Spleen (tissue), 7 donors: ENCODE measurements around the gene NSD2.

Experiments used
- CTCF ChIP-seq, 11 experiments: fragments of 200-600 bp in 7 of 11; fragments of 450-650 bp in 4 of 11; sonication (generic) in 4 of 11; IDR thresholded peaks in 8 of 11; conservative IDR thresholded peaks in 3 of 11; 1 replicate in 7 of 11; 2 replicates in 4 of 11; pipeline versions ENCODE4 v1.4.0 to v1.8.0; 2016 to 2021; ENCODE audit warnings: antibody characterized with exemption in 11 of 11, inconsistent platforms in 4 of 11, mild to moderate bottlenecking in 1 of 11
- POLR2A ChIP-seq, 3 donors: fragments of 450-650 bp; IDR thresholded peaks; one replicate each; pipeline ENCODE4 v1.5.1; 2017; ENCODE audit warnings: antibody characterized with exemption in 3 of 3, mild to moderate bottlenecking in 1 of 3
- POLR2AphosphoS5 ChIP-seq, 3 donors: sonication (generic); formaldehyde crosslinking; IDR thresholded peaks; one replicate each; pipeline ENCODE4 v1.5.1; 2017; ENCODE audit warnings: antibody characterized with exemption in 3 of 3
- donor health status: DM: no; HTN: no; CAD: no; lungs with moderate emphysema.
- donor health status: DM: no; HTN: no; CAD: no.
- donor health status: DM: no; HTN: no; CAD: no.

- TF ChIP-seq CTCF (IDR thresholded peaks at IDR 0.05 in 8 of 11, conservative IDR thresholded peaks at IDR 0.05 in 3 of 11) (no peak), POLR2A (IDR thresholded peaks at IDR 0.05) (no peak), POLR2AphosphoS5 (IDR thresholded peaks at IDR 0.05) (no peak)
Observed at GRCh38 chr4:1985780-1986577, 114.8 kb downstream of the NSD2 start.
